Upper lobe of left lung (tissue), 4 donors: ENCODE measurements around the gene ZDHHC9.

Source experiments
- EP300 ChIP-seq, 4 donors: sonication (generic); formaldehyde crosslinking; IDR thresholded peaks; one replicate each; pipeline ENCODE4 v1.5.1; 2017; ENCODE audit warnings: antibody characterized with exemption in 4 of 4, control low read depth in 2 of 4
- POLR2A ChIP-seq, 4 donors: fragments of 450-650 bp; IDR thresholded peaks; one replicate each; pipeline ENCODE4 v1.5.1; 2016 to 2017; ENCODE audit warnings: antibody characterized with exemption in 4 of 4, mild to moderate bottlenecking in 2 of 4
- POLR2AphosphoS5 ChIP-seq, 2 donors: sonication (generic); formaldehyde crosslinking; IDR thresholded peaks; one replicate each; pipeline ENCODE4 v1.5.1; 2017; ENCODE audit warnings: antibody characterized with exemption in 2 of 2
- TF ChIP-seq, protein P1 (sequence below), 6 experiments: fragments of 450-650 bp in 4 of 6; fragments of 200-600 bp in 2 of 6; sonication (generic) in 2 of 6; IDR thresholded peaks; one replicate each; pipeline ENCODE4 v1.5.1; 2016 to 2019; ENCODE audit warnings: antibody characterized with exemption in 6 of 6

- TF ChIP-seq POLR2A (IDR thresholded peaks at IDR 0.05) (no peak), EP300 (IDR thresholded peaks at IDR 0.05) (no peak), POLR2AphosphoS5 (IDR thresholded peaks at IDR 0.05) (no peak)
- TF ChIP-seq, protein P1, sequence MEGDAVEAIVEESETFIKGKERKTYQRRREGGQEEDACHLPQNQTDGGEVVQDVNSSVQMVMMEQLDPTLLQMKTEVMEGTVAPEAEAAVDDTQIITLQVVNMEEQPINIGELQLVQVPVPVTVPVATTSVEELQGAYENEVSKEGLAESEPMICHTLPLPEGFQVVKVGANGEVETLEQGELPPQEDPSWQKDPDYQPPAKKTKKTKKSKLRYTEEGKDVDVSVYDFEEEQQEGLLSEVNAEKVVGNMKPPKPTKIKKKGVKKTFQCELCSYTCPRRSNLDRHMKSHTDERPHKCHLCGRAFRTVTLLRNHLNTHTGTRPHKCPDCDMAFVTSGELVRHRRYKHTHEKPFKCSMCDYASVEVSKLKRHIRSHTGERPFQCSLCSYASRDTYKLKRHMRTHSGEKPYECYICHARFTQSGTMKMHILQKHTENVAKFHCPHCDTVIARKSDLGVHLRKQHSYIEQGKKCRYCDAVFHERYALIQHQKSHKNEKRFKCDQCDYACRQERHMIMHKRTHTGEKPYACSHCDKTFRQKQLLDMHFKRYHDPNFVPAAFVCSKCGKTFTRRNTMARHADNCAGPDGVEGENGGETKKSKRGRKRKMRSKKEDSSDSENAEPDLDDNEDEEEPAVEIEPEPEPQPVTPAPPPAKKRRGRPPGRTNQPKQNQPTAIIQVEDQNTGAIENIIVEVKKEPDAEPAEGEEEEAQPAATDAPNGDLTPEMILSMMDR (IDR thresholded peaks at IDR 0.05): no peak
These were observed 60.4 kb downstream of the ZDHHC9 start for GRCh38 chrX:129783291-129783713.
